ENCODE results near the gene PAK3. TPM values are rescaled to one million over a fixed set of nuclear protein-coding genes. Genes with fewer than 3 reads are reported as not detected.

Gene PAK3
- total RNA-seq, 1 donor from 2014 or later: 13.7 TPM

DNA sequence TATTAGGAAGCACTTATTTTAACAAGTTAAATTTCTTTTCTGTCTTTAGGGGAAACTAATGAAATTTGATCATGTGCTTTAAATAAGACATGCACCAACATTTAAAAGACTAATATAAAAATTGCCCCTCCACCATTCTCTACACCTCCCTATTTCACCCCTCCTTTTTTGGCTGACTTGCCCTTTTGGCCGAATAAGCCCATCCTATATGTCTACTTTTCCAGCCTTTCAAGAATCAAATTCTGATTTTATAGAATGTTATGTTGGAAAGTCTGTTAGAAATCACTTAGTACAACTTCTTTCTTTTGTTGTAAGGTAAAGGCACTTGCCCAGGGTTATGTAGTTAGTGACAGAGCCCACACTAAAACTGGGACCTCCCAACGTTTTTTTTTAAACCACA, 172.5 kb downstream of the PAK3 start:
- H3K79me2 ChIP-seq (ENCODE audit: insufficient read depth, low read length): no peaks in the 10 kb centered on the region
- DNase-seq (ENCODE audit: low read depth) (no peak), FAIRE-seq (no peak)
- H3K36me3 ChIP-seq (ENCODE audit: insufficient read depth, low read length): no peaks in the 10 kb centered on the region
- no peak for TF ChIP-seq EZH2 (IDR thresholded peaks at IDR 0.05; ENCODE audit: insufficient read depth, low read length)
- no peak overlapping the region for H3K4me2 ChIP-seq (ENCODE audit: low read length)
- Mint-ChIP-seq H3K27me3 (ENCODE audit: low read depth, unreplicated experiment) (no peaks in the 10 kb centered on the region), H3K4me1 (ENCODE audit: low read depth, unreplicated experiment) (peaks cover 8% of the 10 kb centered on the region), H3K9me3 (ENCODE audit: unreplicated experiment) (no peaks in the 10 kb centered on the region), H3K27ac (ENCODE audit: unreplicated experiment) (no peak overlapping the region), H3K36me3 (ENCODE audit: low read depth, unreplicated experiment) (no peaks in the 10 kb centered on the region), H3K4me3 (ENCODE audit: unreplicated experiment) (no peak overlapping the region)
- H3K9me3 ChIP-seq (ENCODE audit: insufficient read depth, low read depth, low read length): no peaks in the 10 kb centered on the region
- no peak overlapping the region for H3K9ac ChIP-seq (ENCODE audit: low read length)
- no peak overlapping the region for H3K4me3 ChIP-seq (ENCODE audit: insufficient read depth, low read depth, low read length)
- no peak overlapping the region for H2AFZ ChIP-seq (ENCODE audit: low read depth, low read length)
- no peaks in the 10 kb centered on the region for H3K4me1 ChIP-seq (ENCODE audit: insufficient read depth, low read length)
- H3K27ac ChIP-seq (ENCODE audit: low read depth, low read length): no peak overlapping the region
- no peaks in the 10 kb centered on the region for H4K20me1 ChIP-seq (ENCODE audit: insufficient read depth, low read length)
- no peaks in the 10 kb centered on the region for H3K27me3 ChIP-seq (ENCODE audit: insufficient read depth, low read length)

DNA sequence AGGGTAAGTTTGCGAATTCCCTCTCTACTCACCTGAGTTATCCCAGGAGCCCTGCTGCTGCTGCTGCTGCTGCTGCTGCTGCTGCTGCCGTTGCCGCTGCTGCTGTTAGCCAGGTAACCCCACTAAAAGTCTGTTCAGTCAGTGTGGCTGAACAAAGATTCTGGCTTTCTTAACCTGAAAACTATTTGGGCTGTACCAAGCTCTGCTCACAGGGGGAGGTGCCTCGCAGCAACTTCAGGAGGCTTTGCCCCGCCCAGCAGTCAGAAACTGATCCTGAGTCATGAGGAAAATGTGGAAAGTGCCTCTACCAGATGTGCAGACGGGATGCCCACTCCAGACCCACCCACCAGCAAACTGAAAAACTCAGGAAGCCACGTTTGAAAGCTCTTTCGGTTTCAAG, 174.3 kb downstream of the PAK3 start, which contains the start of gene CAPN6:
Gene CAPN6, minus strand, starts transcription at position 145 of the 400 bp plus-strand sequence. CDS start 6,547 bp downstream, outside the sequence.
- H3K9me3 ChIP-seq (ENCODE audit: insufficient read depth, low read depth, low read length): no peaks in the 10 kb centered on the region
- H3K27me3 ChIP-seq (ENCODE audit: insufficient read depth, low read length): no peaks in the 10 kb centered on the region
- no peaks in the 10 kb centered on the region for H3K36me3 ChIP-seq (ENCODE audit: insufficient read depth, low read length)
- H3K9ac ChIP-seq (ENCODE audit: low read length): no peak within 1 kb of the TSS
- no peak within 1 kb of the TSS for H3K27ac ChIP-seq (ENCODE audit: low read depth, low read length)
- H3K9me3 Mint-ChIP-seq (ENCODE audit: unreplicated experiment): no peaks in the 10 kb centered on the region
- DNase-seq (ENCODE audit: low read depth): peak; percentile 4
- no peak within 1 kb of the TSS for H3K4me3 ChIP-seq (ENCODE audit: insufficient read depth, low read depth, low read length)
- H3K27ac Mint-ChIP-seq (ENCODE audit: unreplicated experiment): peak within 1 kb of the TSS; percentile 50
- peaks cover 8% of the 10 kb centered on the region for H3K4me1 Mint-ChIP-seq (ENCODE audit: low read depth, unreplicated experiment)
- no peak for FAIRE-seq
- H3K4me1 ChIP-seq (ENCODE audit: insufficient read depth, low read length): no peaks in the 10 kb centered on the region
- no peak within 1 kb of the TSS for H3K4me2 ChIP-seq (ENCODE audit: low read length)
- no peaks in the 10 kb centered on the region for H4K20me1 ChIP-seq (ENCODE audit: insufficient read depth, low read length)
- H3K36me3 Mint-ChIP-seq (ENCODE audit: low read depth, unreplicated experiment): no peaks in the 10 kb centered on the region
- no peaks in the 10 kb centered on the region for H3K79me2 ChIP-seq (ENCODE audit: insufficient read depth, low read length)
- TF ChIP-seq, protein P1, sequence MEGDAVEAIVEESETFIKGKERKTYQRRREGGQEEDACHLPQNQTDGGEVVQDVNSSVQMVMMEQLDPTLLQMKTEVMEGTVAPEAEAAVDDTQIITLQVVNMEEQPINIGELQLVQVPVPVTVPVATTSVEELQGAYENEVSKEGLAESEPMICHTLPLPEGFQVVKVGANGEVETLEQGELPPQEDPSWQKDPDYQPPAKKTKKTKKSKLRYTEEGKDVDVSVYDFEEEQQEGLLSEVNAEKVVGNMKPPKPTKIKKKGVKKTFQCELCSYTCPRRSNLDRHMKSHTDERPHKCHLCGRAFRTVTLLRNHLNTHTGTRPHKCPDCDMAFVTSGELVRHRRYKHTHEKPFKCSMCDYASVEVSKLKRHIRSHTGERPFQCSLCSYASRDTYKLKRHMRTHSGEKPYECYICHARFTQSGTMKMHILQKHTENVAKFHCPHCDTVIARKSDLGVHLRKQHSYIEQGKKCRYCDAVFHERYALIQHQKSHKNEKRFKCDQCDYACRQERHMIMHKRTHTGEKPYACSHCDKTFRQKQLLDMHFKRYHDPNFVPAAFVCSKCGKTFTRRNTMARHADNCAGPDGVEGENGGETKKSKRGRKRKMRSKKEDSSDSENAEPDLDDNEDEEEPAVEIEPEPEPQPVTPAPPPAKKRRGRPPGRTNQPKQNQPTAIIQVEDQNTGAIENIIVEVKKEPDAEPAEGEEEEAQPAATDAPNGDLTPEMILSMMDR (IDR thresholded peaks at IDR 0.05; ENCODE audit: insufficient read depth, low read depth, low read length): no peak
- TF ChIP-seq EZH2 (IDR thresholded peaks at IDR 0.05; ENCODE audit: insufficient read depth, low read length): no peak
- no peak within 1 kb of the TSS for H2AFZ ChIP-seq (ENCODE audit: low read depth, low read length)
- peak within 1 kb of the TSS; percentile 57 for H3K4me3 Mint-ChIP-seq (ENCODE audit: unreplicated experiment)
- H3K27me3 Mint-ChIP-seq (ENCODE audit: low read depth, unreplicated experiment): no peaks in the 10 kb centered on the region

Other genes starting within 250 kb of the PAK3 start
- 3.9 and 9.4 TPM in 2 replicates for gene CAPN6, start 174.3 kb downstream of the PAK3 start, total RNA-seq

Data from astrocyte (in vitro differentiated cells and primary cell).